NCI-H2081 treated with DMSO at 0.1 percent for 48 hours (cell line): ENCODE measurements around the gene AQR.

Source experiments
- DNase-seq: peaks from one replicate; lab custom pipeline; 2025; lab: John Stamatoyannopoulos, UW

AQR gene

GRCh38 chr15:34879107-34879506, 90.4 kb downstream of the AQR start:
- no peak for DNase-seq

GRCh38 chr15:34876640-34877039, 92.9 kb downstream of the AQR start:
- no peak for DNase-seq

DNA sequence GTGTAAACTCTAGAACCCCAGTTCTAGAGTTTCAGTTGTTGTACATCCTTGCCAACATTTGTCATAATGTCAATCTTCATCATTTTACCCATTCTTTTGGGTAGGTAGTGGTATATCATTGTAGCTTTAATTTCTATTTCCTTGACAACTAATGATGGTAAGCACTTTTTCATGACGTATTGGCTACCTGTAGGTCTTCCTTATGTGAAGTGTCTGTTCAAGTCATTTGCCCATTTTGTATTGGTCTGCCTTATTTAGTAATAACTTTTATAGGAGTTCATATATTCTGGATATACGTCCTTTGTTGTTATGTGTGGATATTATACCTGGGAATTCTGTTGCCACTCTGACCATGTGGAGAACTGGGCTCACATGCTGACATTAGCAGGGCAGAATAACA, 100.4 kb downstream of the AQR start:
- DNase-seq = no peak

- DNase-seq = no peak
Measured at GRCh38 chr15:34865531-34865930, 104.0 kb downstream of the AQR start.

DNA sequence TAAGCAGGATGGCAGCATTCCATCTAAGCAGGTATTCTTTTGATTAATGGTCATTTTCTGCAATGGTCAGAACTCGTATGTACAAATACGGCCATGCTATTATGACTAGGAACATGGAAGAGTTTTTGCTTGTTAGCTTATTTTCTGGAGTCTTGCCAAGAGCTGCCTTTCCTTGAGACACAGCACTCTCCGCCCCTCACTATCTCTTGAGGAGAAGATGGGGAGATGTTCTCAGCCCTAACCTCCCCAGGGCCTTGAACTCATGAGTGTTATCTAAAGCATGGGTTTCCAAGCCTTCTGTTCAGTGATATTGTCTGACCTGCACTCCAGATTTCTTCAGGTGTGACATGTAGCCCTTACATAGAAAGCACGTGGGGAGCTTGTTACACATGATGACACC, 108.3 kb downstream of the AQR start:
- DNase-seq = no peak

DNA sequence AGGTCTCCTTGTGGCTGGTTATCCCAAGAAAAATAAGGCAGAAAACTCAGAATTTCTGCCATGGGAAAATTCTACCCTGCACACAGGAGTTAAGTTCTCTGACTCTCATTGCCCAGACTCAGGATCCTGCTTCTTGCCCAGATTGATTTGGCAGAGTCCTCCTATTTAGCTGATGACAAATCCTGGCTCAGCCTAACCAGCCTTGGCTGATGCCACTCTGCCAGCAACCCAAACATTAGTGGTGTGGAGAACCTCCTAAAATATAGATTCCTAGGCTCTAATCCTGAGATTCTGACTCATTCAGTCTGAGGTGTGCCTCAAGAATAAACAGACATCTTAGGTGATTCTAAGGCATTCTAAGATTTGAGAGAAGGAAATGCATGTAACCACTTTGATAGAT, 113.6 kb downstream of the AQR start:
- DNase-seq = no peak

DNA sequence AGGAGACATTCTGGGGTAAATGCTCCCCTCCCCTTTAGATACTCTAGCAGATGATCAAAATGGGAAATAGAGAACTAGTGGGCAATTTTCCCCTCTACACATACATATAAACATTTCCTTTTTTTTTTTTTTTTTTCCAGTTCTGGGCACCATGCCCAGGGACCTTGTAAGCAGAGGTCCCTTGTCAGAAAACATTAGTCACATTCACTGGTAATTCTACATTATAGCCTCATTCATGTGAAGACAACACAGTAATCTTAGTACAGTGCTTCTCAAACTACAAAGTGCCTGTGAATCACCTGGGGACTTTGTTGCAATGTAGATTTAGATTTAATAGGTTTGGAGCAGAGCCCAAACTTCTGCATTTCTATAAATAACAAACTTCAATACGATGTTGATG, 114.1 kb downstream of the AQR start:
- DNase-seq = no peak

GRCh38 chr15:34854232-34854631, 115.3 kb downstream of the AQR start:
- no peak for DNase-seq

- DNase-seq = no peak
Measured at GRCh38 chr15:34853001-34853758, 116.4 kb downstream of the AQR start.

DNA sequence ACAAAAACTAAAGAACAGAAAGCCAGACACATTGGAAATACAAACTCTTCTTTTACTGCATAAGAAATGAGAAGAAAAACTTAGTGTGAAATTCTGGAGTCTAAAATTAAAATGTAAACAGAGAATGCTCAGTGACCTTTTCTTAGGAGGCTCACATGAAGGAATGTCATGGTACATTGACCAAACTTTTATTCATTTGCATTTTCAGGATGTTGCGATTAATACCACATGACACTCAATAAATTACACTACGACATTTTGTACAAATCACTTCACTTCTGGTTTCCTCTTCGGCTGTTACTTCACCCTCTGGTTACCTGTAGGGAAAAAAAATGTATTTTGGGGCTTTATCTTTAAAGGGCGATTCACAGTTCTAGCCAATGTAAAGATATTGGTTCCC, 117.8 kb downstream of the AQR start:
- DNase-seq = no peak

DNA sequence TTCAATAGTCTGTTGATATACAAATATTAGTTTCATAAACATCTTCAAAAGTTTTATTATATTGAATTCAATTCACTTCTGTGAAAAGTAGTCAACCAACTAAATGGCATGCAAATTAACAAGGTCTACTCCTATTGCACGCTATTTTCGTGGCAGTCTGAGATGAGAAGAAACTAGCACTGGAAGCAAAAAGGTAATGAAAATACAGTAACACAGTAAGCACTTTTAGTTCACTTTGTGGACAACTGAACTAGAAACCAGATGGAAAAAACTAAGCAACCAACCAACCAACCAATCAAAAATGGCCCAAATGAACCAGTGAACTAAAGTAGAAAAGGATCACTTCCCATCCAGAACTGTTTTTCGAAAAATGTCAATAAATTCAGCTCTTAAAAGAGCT, 118.5 kb downstream of the AQR start:
- DNase-seq = no peak

DNA sequence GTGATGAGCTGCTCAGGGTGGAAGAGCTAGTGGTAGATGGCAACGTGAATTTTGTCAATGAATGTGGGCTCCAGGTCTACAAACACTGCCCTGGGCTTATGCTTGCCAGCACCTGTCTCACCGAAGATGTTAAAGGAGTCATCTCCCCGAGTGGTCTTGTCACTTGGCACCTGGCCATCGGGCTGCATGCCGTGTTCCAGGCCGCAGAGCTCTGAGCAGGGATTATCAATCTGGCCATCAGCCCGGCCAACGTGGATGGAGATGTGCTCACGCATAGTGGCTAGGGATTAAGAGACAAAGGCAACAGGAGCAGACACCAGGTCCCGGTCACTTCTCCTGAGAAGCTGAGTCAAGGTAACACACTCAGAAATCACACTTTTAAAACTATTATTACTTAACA, 119.4 kb downstream of the AQR start:
- DNase-seq = no peak

- no peak for DNase-seq
Measured at GRCh38 chr15:34849364-34849959, 120.1 kb downstream of the AQR start.

- DNase-seq = no peak
Measured at GRCh38 chr15:34847598-34847997, 121.9 kb downstream of the AQR start.

DNA sequence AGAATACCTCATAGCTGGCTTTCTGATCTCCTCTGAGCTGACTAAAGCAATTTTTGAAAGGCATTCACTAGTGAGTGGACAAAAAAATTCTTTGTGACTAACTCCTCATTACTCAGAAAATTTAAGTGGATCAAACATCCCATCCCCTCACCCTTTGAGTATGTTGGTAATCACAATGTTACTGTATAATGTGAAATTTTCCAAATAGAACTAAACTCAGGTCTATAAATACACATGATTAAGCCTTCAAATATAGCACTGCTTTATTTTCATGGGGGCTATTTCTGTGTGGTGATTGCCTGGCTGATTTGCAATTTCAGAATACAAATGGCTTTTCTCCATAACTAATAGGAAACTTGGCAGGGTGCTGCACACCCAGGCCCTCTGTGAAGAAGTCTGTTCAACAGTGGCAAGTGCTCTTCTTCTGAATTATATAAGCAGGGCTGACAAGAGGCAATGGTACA, 128.2 kb downstream of the AQR start:
- no peak for DNase-seq

DNA sequence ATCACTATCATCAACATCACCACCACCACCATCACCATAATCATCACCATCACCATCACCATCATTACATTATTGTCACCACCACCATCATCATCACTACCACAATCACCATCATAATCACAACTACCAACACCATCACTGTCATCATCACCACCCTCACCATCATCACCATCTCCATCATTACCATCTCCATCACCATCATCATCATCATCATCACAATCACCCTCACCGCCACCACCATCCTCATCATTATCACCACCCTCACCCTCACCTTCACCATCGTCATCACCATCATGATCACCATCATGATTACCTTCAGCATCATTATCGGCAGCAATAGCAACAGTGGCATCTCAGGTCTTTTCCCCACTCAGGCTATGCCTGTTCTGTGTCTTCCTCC, 131.3 kb downstream of the AQR start:
- DNase-seq = no peak

- DNase-seq = no peak
Measured at GRCh38 chr15:34837246-34838016, 132.1 kb downstream of the AQR start.

DNA sequence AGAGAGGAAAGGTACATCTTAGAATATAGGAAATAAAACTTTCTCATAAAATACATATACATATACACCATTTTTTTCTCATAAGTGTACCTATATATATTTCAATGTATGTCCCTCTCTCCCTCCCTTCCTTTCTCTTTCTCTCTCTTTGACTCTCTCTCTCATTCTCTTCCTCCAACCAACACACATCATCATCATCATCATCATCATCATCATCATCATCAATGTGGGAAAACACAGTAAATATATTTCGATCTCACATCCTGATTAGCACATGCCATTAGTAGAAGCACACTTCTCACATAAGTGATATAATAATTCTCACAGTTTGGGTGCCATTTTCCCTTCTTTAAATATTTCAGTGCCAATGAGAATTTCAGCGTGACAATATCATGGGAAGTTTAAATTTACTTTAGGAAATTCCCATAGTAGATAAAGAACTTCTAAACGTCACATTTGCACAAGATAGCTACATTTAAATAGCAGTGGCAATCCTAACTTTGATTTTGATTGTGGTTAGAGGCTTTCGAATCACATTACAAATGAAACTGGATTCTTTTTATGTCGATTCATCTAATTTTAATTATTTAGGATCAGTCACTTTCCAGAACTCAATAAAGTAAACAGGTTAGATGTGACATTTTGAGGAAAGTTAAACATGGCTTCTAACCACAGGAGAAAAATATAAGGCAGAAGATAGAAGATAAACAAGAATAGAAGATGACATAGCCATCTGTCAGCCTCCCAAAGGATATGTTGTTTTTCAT, 141.2 kb downstream of the AQR start:
- DNase-seq = no peak

GRCh38 chr15:34821831-34822230, 147.7 kb downstream of the AQR start:
- no peak for DNase-seq

DNA sequence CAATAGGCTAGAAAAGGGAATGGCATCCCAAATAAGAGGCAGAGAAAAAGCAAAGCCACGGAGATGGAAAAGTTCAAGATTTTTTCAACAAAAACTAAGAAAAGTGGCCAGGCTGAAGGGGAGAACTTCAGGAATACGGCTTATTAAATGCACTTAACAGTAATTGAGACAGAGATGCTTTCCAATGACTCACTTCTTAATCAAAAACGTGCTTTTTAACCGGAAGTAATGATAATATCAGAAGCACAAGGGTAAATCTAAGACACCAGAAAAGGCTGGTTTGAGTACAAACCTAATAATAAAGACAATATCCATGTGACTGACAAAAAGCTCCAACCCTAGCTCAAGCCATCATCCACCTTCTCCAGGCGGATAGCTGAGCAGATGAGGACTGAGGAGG, 149.4 kb downstream of the AQR start:
- DNase-seq = no peak

GRCh38 chr15:34818526-34818925, 151.0 kb downstream of the AQR start:
- DNase-seq = no peak

DNA sequence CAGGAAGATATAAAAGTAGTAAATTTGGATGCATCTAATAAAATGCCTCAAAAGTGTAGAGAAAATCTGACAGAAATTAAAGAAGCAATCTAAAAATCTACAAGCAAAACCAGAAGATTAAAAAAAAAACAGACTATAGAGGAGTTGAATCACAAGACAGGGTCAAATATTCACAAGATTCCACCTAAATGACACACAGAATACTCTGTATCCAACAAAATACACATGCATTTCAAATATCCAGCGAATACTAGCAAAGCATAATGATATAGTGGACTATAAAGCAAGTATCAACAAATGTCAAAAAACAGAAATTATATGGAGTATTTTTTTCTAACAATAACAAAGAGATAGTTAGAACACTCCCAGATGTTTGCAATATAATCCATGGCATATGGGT, 153.7 kb downstream of the AQR start:
- DNase-seq = no peak
